H1 (cell line): ENCODE results near the gene TRMT61A. TPM values are rescaled to one million over a fixed set of nuclear protein-coding genes. Genes with fewer than 3 reads are reported as not detected.

Source experiments
- CTCF ChIA-PET: fragments of 300-600 bp; sonication (Branson Sonifier 250); formaldehyde crosslinking; loops from one replicate; lab custom pipeline; 2021; ENCODE audit not compliant: partially characterized antibody; lab: Charles Lee
- POLR2A ChIA-PET: fragments of 300-600 bp; sonication (Branson Sonifier 250); formaldehyde crosslinking; loops from one replicate; lab custom pipeline; 2021; ENCODE audit warnings: inconsistent platforms; ENCODE audit not compliant: partially characterized antibody; lab: Charles Lee
- DNase-seq, 2 experiments: peaks; one replicate each; pipeline versions ENCODE4 v3.0.0 to v3.0.0-alpha.2; 2010 to 2022; ENCODE audit warnings: low spot score in 2 of 2, low read depth in 1 of 2, mixed read lengths in 1 of 2
- FAIRE-seq: peaks from 2 replicates; lab custom pipeline; 2011; peaks lifted over from hg19 to GRCh38; lab: Jason Lieb, UNC
- H2AFZ ChIP-seq: 2 replicates; pipeline ENCODE4 v1.8.1; 2012; ENCODE audit warnings: low read length, inconsistent platforms
- H2AK5ac ChIP-seq: 2 replicates; pipeline ENCODE4 v1.6.1; 2013; ENCODE audit warnings: low read depth, low read length
- H2BK120ac ChIP-seq: replicated peaks from 2 replicates; pipeline ENCODE3; 2013; ENCODE audit warnings: low read depth, low read length, inconsistent platforms
- H2BK12ac ChIP-seq: 2 replicates; pipeline ENCODE4 v1.6.1; 2013; ENCODE audit warnings: low read depth, low read length
- H2BK15ac ChIP-seq: 2 replicates; pipeline ENCODE4 v1.6.1; 2013; ENCODE audit warnings: low read length
- H2BK20ac ChIP-seq: 2 replicates; pipeline ENCODE4 v1.6.1; 2013; ENCODE audit warnings: low read length
- H2BK5ac ChIP-seq: 2 replicates; pipeline ENCODE4 v1.6.1; 2013; ENCODE audit warnings: low read depth, low read length
- H3K14ac ChIP-seq: 2 replicates; pipeline ENCODE4 v1.6.1; 2013; ENCODE audit warnings: inconsistent platforms; ENCODE audit not compliant: insufficient read length
- H3K18ac ChIP-seq: 2 replicates; pipeline ENCODE4 v1.6.1; 2013; ENCODE audit warnings: low read length; ENCODE audit errors: extremely low read depth
- H3K23ac ChIP-seq: 2 replicates; pipeline ENCODE4 v1.6.1; 2013; ENCODE audit warnings: inconsistent platforms; ENCODE audit not compliant: insufficient read length
- H3K23me2 ChIP-seq: 2 replicates; pipeline ENCODE4 v1.6.1; 2013; ENCODE audit warnings: low read depth, low read length
- H3K27ac ChIP-seq: 2 replicates; pipeline ENCODE4 v1.6.1; 2011; ENCODE audit warnings: low read depth, low read length, inconsistent platforms
- H3K27me3 ChIP-seq, 4 experiments: replicated peaks in 1 of 4; 1 replicate in 1 of 4; 2 replicates in 3 of 4; pipeline versions ENCODE4 v1.6.1 to v1.8.1; 2011 to 2013; ENCODE audit warnings: low read length in 3 of 4, mild to moderate bottlenecking in 3 of 4, inconsistent platforms in 2 of 4, mixed read lengths in 2 of 4, moderate library complexity in 1 of 4; ENCODE audit not compliant: control insufficient read depth in 3 of 4, insufficient read depth in 3 of 4; ENCODE audit errors: extremely low read depth in 1 of 4
- H3K36me3 ChIP-seq, 4 experiments: 2 replicates each; pipeline versions ENCODE4 v1.6.1 to v1.8.1; 2011 to 2013; ENCODE audit warnings: mild to moderate bottlenecking in 4 of 4, low read length in 3 of 4, moderate library complexity in 2 of 4, control low read depth in 1 of 4, inconsistent platforms in 1 of 4; ENCODE audit not compliant: insufficient read depth in 4 of 4, control insufficient read depth in 2 of 4
- H3K4ac ChIP-seq: replicated peaks from 2 replicates; pipeline ENCODE3; 2013; ENCODE audit warnings: low read length, low read depth, mixed read lengths, inconsistent platforms; ENCODE audit not compliant: insufficient read length
- H3K4me1 ChIP-seq, 4 experiments: replicated peaks in 1 of 4; 1 replicate in 1 of 4; 2 replicates in 3 of 4; pipeline versions ENCODE4 v1.6.1 to v1.8.1; 2011 to 2013; ENCODE audit warnings: low read length in 3 of 4, inconsistent platforms in 2 of 4, mixed read lengths in 1 of 4; ENCODE audit not compliant: insufficient read depth in 4 of 4, control insufficient read depth in 3 of 4
- H3K4me2 ChIP-seq, 2 experiments: 2 replicates each; pipeline versions ENCODE4 v1.6.1 to v1.8.1; 2011 to 2013; ENCODE audit warnings: low read depth in 2 of 2, low read length in 2 of 2, control low read depth in 1 of 2, inconsistent platforms in 1 of 2, mild to moderate bottlenecking in 1 of 2; ENCODE audit not compliant: insufficient read depth in 1 of 2
- H3K4me3 ChIP-seq, 4 experiments: fragments of 200-600, 300-600 bp in 1 of 4; sonication (generic), shearing (Covaris generic), sonication (Bioruptor Twin) in 1 of 4; 2 replicates each; pipeline versions ENCODE4 v1.5.1 to v1.8.1; 2011 to 2016; ENCODE audit warnings: low read length in 4 of 4, low read depth in 3 of 4, control low read depth in 2 of 4, inconsistent platforms in 2 of 4, mild to moderate bottlenecking in 2 of 4, mixed read lengths in 1 of 4, moderate library complexity in 1 of 4; ENCODE audit not compliant: insufficient read depth in 2 of 4; ENCODE audit errors: extremely low read depth in 1 of 4
- H3K56ac ChIP-seq: replicated peaks from 2 replicates; pipeline ENCODE3; 2013; ENCODE audit warnings: low read depth, mild to moderate bottlenecking, mixed read lengths, low read length, inconsistent platforms; ENCODE audit not compliant: insufficient read length
- H3K79me1 ChIP-seq: 2 replicates; pipeline ENCODE4 v1.6.1; 2013; ENCODE audit warnings: low read depth, low read length, control low read depth
- H3K79me2 ChIP-seq, 2 experiments: 2 replicates each; pipeline versions ENCODE4 v1.6.1 to v1.8.1; 2012 to 2013; ENCODE audit warnings: low read length in 2 of 2, mild to moderate bottlenecking in 2 of 2, inconsistent platforms in 1 of 2; ENCODE audit not compliant: insufficient read depth in 2 of 2, control insufficient read depth in 1 of 2
- H3K9ac ChIP-seq, 4 experiments: replicated peaks in 1 of 4; 1 replicate in 1 of 4; 2 replicates in 3 of 4; pipeline versions ENCODE4 v1.6.1 to v1.8.1; 2011 to 2013; ENCODE audit warnings: low read depth in 3 of 4, low read length in 3 of 4, control low read depth in 2 of 4, mild to moderate bottlenecking in 2 of 4, moderate library complexity in 2 of 4, inconsistent platforms in 1 of 4; ENCODE audit errors: extremely low read depth in 1 of 4
- H3K9me3 ChIP-seq, 2 experiments: 2 replicates each; pipeline versions ENCODE4 v1.6.1 to v1.8.1; 2012 to 2013; ENCODE audit warnings: mild to moderate bottlenecking in 2 of 2, moderate library complexity in 2 of 2, control low read depth in 1 of 2, inconsistent platforms in 1 of 2, low read depth in 1 of 2, low read length in 1 of 2, mixed read lengths in 1 of 2; ENCODE audit not compliant: insufficient read depth in 2 of 2
- H4K20me1 ChIP-seq, 2 experiments: replicated peaks in 1 of 2; 2 replicates each; pipeline versions ENCODE3 to v1.8.1; 2011 to 2013; ENCODE audit warnings: inconsistent platforms in 2 of 2, low read length in 2 of 2, mild to moderate bottlenecking in 1 of 2; ENCODE audit not compliant: insufficient read depth in 2 of 2, control insufficient read depth in 1 of 2
- H4K5ac ChIP-seq: 2 replicates; pipeline ENCODE4 v1.6.1; 2013; ENCODE audit warnings: low read length, low read depth, mixed read lengths, inconsistent platforms; ENCODE audit not compliant: insufficient read length
- H4K8ac ChIP-seq: 2 replicates; pipeline ENCODE4 v1.8.0; 2013; ENCODE audit warnings: mild to moderate bottlenecking, moderate library complexity, low read length, inconsistent platforms; ENCODE audit not compliant: insufficient read depth; ENCODE audit errors: extremely low read depth
- H4K91ac ChIP-seq: replicated peaks from 2 replicates; pipeline ENCODE3; 2013; ENCODE audit warnings: low read length, mixed read lengths, inconsistent platforms; ENCODE audit not compliant: insufficient read length
- BACH1 ChIP-seq: IDR thresholded peaks from 2 replicates; pipeline ENCODE4 v1.6.1; 2012; ENCODE audit warnings: low read length, improper control_type of control experiment
- JUN ChIP-seq: IDR thresholded peaks from 2 replicates; pipeline ENCODE4 v1.6.1; 2011; ENCODE audit warnings: low read depth, mild to moderate bottlenecking, improper control_type of control experiment, low read length
- MAFK ChIP-seq: IDR thresholded peaks from 2 replicates; pipeline ENCODE4 v1.6.1; 2012; ENCODE audit warnings: low read depth, mild to moderate bottlenecking, improper control_type of control experiment, low read length
- TEAD4 ChIP-seq: IDR thresholded peaks from 2 replicates; pipeline ENCODE4 v1.6.1; 2012; ENCODE audit warnings: low read depth, low read length, inconsistent platforms, mixed read lengths
- WGBS, 2 experiments: shearing (Covaris generic) in 1 of 2; methylation state at CpG; one replicate each; pipeline versions ENCODE4 v1.1.6 to v1.1.7; 2013 to 2015; ENCODE audit warnings: low lambda C conversion rate in 2 of 2, mixed read lengths in 2 of 2, inconsistent platforms in 1 of 2, low coverage in 1 of 2, missing lambda C conversion rate in 1 of 2; ENCODE audit not compliant: insufficient replicate concordance in 2 of 2, insufficient coverage in 1 of 2, insufficient read length in 1 of 2; ENCODE audit errors: extremely low coverage in 1 of 2, missing lambda C conversion rate in 1 of 2; 5-methylcytosine and 5-hydroxymethylcytosine counted together
- polyA plus RNA-seq, 7 experiments: library from polyadenylated mRNA; depleted of rRNA in 3 of 7; stranded (reverse) in 5 of 7; unstranded in 2 of 7; fragments of >200 nt in 5 of 7; fragments of 200-250 nt in 2 of 7; gene quantifications; 1 replicate in 5 of 7; 2 replicates in 1 of 7; 4 replicates in 1 of 7; pipeline versions ENCODE4 v1.2.1 to v1.2.3, GENCODE V29; 2011 to 2013; ENCODE audit warnings: missing spikeins in 2 of 7, mixed read lengths in 2 of 7
- total RNA-seq: library from RNA; stranded (reverse); fragmentation: NEBNext Ultra II Directional; extraction: Animal tissue kit (Norgen Biotek cat#: 25700); gene quantifications from 2 replicates; pipeline ENCODE4 v1.2.1, GENCODE V29; 2021
- TF ChIP-seq, protein P1 (sequence below): IDR thresholded peaks from 2 replicates; pipeline ENCODE4 v1.6.1; 2012; ENCODE audit warnings: low read length, inconsistent platforms
- TF ChIP-seq, protein P2 (sequence below), 3 experiments: IDR thresholded peaks; 1 replicate in 2 of 3; 2 replicates in 1 of 3; pipeline versions ENCODE4 v1.5.1 to v1.6.1; 2011; ENCODE audit warnings: low read length in 3 of 3, mild to moderate bottlenecking in 3 of 3, inconsistent platforms in 2 of 3, low read depth in 1 of 3, moderate library complexity in 1 of 3; ENCODE audit not compliant: insufficient read depth in 1 of 3; ENCODE audit errors: control extremely low read depth in 1 of 3
- TF ChIP-seq, protein P3 (sequence below): IDR thresholded peaks from 2 replicates; pipeline ENCODE4 v1.6.1; 2011; ENCODE audit warnings: low read depth, mild to moderate bottlenecking, low read length; ENCODE audit not compliant: insufficient read depth

Gene TRMT61A
- total and polyA plus RNA-seq, 2 of the 8 experiments (the other 6 are each of a cell fraction or from before 2014, with no cell fraction given) = 15.8 to 19.0 TPM

DNA sequence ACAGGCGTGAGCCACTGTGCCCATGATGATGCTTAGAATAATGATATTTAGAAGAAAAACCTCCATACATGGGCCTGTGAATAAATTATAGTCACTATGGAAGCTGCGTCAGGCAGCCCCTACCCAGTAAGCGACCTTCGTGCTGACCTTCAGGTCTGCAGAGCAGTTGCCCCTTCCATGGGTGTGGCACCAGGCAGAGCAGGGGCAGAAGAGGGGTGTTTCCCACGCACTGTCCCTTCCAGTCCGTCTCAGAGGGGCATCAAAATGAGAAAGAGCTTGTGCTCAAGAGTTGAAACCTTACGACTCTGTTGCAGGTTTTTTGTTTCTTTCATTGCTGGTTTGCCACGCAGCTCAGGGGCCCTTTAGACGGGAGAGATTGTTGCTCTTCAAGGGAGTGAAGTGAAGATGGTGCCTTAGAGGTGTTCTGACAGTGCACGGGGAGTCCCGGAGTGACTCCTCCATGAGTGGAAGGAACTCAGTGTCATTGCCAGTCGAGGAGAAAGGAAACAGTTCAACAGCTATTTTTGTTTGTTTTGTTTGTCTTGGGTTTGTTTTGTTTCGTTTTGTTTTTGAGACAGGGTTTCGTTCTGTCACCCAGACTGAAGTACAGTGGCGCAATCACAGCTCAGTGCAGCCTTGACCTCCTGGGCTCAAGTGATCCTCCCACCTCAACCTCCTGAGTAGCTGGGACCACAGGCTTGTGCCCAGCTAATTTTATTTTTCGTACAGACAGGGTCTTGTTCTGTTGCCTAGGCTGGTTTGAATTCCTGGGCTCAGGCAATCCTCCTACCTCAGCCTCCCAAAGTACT, 20.3 kb upstream of the TRMT61A start:
- Histone ChIP-seq H3K23ac (no peak overlapping the region), H3K4ac (no peak overlapping the region), H3K56ac (no peak overlapping the region), H3K27me3 (no peaks in the 10 kb centered on the region), H2BK15ac (no peak overlapping the region), H3K79me2 (no peaks in the 10 kb centered on the region), H3K23me2 (no peaks in the 10 kb centered on the region), H2BK120ac (no peak overlapping the region), H3K4me3 (no peak overlapping the region), H4K5ac (no peak overlapping the region), H2AK5ac (no peak overlapping the region), H2BK20ac (no peak overlapping the region), H2AFZ (no peak overlapping the region), H3K4me2 (no peak overlapping the region), H3K9me3 (no peaks in the 10 kb centered on the region), H3K36me3 (peaks cover 7 to 31% (median 12%) of the 10 kb centered on the region in 4 experiments; a peak in 7 of 8 replicates), H3K9ac (no peak overlapping the region), H4K8ac (no peak overlapping the region), H3K27ac (no peak overlapping the region), H4K20me1 (no peaks in the 10 kb centered on the region), H3K14ac (no peak overlapping the region), H2BK12ac (no peak overlapping the region), H3K4me1 (no peaks in the 10 kb centered on the region), H4K91ac (no peak overlapping the region), H2BK5ac (no peak overlapping the region), H3K79me1 (no peaks in the 10 kb centered on the region), H3K18ac (no peak overlapping the region)
- 89% methylated on average over 16 of the region's 16 CpGs; no CpG with 5 or more reads in 1 of the 2 experiments for WGBS, 2 experiments
- DNase-seq = no peak
- POLR2A ChIA-PET = interaction anchor here (1.1 to 5.8 kb wide), 5 partner anchors 12 to 403 kb away, joined by 3 to 76 read pairs (median 4); partner anchors contain the start of genes BAG5 and CKB
- no peak for FAIRE-seq
- CTCF ChIA-PET = interaction anchor here (0.6 to 31.3 kb wide), 6 partner anchors 8 to 829 kb away, joined by 3 to 921 read pairs (median 23); partner anchors contain the start of gene TRMT61A
- TF ChIP-seq BACH1 = no peak
- no peak for TF ChIP-seq TEAD4
- TF ChIP-seq MAFK = no peak
- TF ChIP-seq, protein P1, sequence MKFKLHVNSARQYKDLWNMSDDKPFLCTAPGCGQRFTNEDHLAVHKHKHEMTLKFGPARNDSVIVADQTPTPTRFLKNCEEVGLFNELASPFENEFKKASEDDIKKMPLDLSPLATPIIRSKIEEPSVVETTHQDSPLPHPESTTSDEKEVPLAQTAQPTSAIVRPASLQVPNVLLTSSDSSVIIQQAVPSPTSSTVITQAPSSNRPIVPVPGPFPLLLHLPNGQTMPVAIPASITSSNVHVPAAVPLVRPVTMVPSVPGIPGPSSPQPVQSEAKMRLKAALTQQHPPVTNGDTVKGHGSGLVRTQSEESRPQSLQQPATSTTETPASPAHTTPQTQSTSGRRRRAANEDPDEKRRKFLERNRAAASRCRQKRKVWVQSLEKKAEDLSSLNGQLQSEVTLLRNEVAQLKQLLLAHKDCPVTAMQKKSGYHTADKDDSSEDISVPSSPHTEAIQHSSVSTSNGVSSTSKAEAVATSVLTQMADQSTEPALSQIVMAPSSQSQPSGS = no peak
- TF ChIP-seq, protein P2, sequence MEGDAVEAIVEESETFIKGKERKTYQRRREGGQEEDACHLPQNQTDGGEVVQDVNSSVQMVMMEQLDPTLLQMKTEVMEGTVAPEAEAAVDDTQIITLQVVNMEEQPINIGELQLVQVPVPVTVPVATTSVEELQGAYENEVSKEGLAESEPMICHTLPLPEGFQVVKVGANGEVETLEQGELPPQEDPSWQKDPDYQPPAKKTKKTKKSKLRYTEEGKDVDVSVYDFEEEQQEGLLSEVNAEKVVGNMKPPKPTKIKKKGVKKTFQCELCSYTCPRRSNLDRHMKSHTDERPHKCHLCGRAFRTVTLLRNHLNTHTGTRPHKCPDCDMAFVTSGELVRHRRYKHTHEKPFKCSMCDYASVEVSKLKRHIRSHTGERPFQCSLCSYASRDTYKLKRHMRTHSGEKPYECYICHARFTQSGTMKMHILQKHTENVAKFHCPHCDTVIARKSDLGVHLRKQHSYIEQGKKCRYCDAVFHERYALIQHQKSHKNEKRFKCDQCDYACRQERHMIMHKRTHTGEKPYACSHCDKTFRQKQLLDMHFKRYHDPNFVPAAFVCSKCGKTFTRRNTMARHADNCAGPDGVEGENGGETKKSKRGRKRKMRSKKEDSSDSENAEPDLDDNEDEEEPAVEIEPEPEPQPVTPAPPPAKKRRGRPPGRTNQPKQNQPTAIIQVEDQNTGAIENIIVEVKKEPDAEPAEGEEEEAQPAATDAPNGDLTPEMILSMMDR (IDR thresholded peaks at IDR 0.05; ENCODE audit: control extremely low read depth in 1 of 3, insufficient read depth in 1 of 3, low read depth in 1 of 3, low read length in 3 of 3) = no peak
- TF ChIP-seq JUN = no peak
- TF ChIP-seq, protein P3, sequence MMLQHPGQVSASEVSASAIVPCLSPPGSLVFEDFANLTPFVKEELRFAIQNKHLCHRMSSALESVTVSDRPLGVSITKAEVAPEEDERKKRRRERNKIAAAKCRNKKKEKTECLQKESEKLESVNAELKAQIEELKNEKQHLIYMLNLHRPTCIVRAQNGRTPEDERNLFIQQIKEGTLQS = no peak
